Esophagus (tissue), 2 donors: ENCODE measurements around the gene ARSA. TPM values are rescaled to one million over a fixed set of nuclear protein-coding genes. Genes with fewer than 3 reads are reported as not detected.
A peak's percentile ranks its signal among the peaks of the same experiment; 100 is the strongest.
"Not testable (repeated sequence)": the region's sequence is repeated elsewhere in the genome, so short reads cannot be mapped to it uniquely, and the experiment has no call there.

ENCODE experiments used
- H3K27ac ChIP-seq, 2 donors: one replicate each; pipeline ENCODE4 v1.5.1; 2013; ENCODE audit warnings: low read depth in 2 of 2, mild to moderate bottlenecking in 2 of 2, inconsistent platforms in 1 of 2, low read length in 1 of 2, moderate library complexity in 1 of 2
- H3K27me3 ChIP-seq, 2 donors: one replicate each; pipeline ENCODE4 v1.6.1; 2013; ENCODE audit warnings: low read length in 2 of 2, control low read depth in 1 of 2, mild to moderate bottlenecking in 1 of 2; ENCODE audit not compliant: insufficient read depth in 2 of 2, control insufficient read depth in 1 of 2
- H3K36me3 ChIP-seq, 2 donors: one replicate each; pipeline ENCODE4 v1.6.1; 2013; ENCODE audit warnings: low read length in 1 of 2; ENCODE audit not compliant: control insufficient read depth in 2 of 2, insufficient read depth in 2 of 2
- H3K4me1 ChIP-seq, 2 donors: one replicate each; pipeline ENCODE4 v1.6.1; 2013; ENCODE audit warnings: low read length in 1 of 2; ENCODE audit not compliant: control insufficient read depth in 2 of 2, insufficient read depth in 2 of 2
- H3K4me3 ChIP-seq, 2 donors: one replicate each; pipeline ENCODE4 v1.5.1; 2013; ENCODE audit warnings: low read length in 2 of 2, mild to moderate bottlenecking in 2 of 2, low read depth in 1 of 2, moderate library complexity in 1 of 2
- H3K9me3 ChIP-seq, 2 donors: one replicate each; pipeline ENCODE4 v1.6.1; 2013; ENCODE audit warnings: mild to moderate bottlenecking in 2 of 2, low read depth in 1 of 2, low read length in 1 of 2, moderate library complexity in 1 of 2; ENCODE audit not compliant: control insufficient read depth in 2 of 2, insufficient read depth in 1 of 2
- WGBS, 2 donors: extraction: QIAGEN DNeasy Blood & Tissue Kit; methylation state at CpG; one replicate each; pipeline ENCODE4 v1.1.7; 2013; 5-methylcytosine and 5-hydroxymethylcytosine counted together
- polyA plus RNA-seq, 2 donors: library from polyadenylated mRNA; stranded (reverse); fragments of 200-250 nt; gene quantifications; one replicate each; pipeline ENCODE4 v1.2.3, GENCODE V29; 2013
- donor health status: healthy with polysubstance abuse.
- donor health status: Bipolar disorder and iron deficiency.

Gene ARSA
- polyA plus RNA-seq, 2 donors: 25.8 to 52.1 TPM

GRCh38 chr22:50672471-50673230 is 44.7 kb upstream of the ARSA start, which contains the start of gene SHANK3:
Gene SHANK3 (plus strand): TSS chr22:50672823.
- Histone ChIP-seq H3K4me3 (peak within 1 kb of the TSS; percentile 19 to 37), H3K36me3 (no peaks in the 10 kb centered on the region), H3K27ac (peak within 1 kb of the TSS; percentile 26 to 50), H3K4me1 (peaks cover 0 to 9% of the 10 kb centered on the region in 2 donors), H3K9me3 (peaks cover 0 to 7% of the 10 kb centered on the region in 2 donors), H3K27me3 (peaks cover 0 to 5% of the 10 kb centered on the region in 2 donors)
- 45 to 50% methylated on average over 22 to 23 of the region's 23 CpGs for WGBS, 2 donors

GRCh38 chr22:50672041-50672440 is 44.1 kb upstream of the ARSA start:
- Histone ChIP-seq H3K27ac (peak overlapping the region in 1 of 2 donors; percentile 50), H3K36me3 (no peaks in the 10 kb centered on the region), H3K9me3 (peaks cover 0 to 7% of the 10 kb centered on the region in 2 donors), H3K4me3 (no peak overlapping the region), H3K4me1 (peaks cover 0 to 9% of the 10 kb centered on the region in 2 donors), H3K27me3 (peaks cover 0 to 5% of the 10 kb centered on the region in 2 donors)
- 75 to 81% methylated on average over 6 to 8 of the region's 8 CpGs for WGBS, 2 donors

GRCh38 chr22:50671641-50672040 is 43.7 kb upstream of the ARSA start:
- Histone ChIP-seq H3K36me3 (no peaks in the 10 kb centered on the region), H3K4me1 (peaks cover 0 to 9% of the 10 kb centered on the region in 2 donors), H3K4me3 (no peak overlapping the region), H3K9me3 (peaks cover 0 to 7% of the 10 kb centered on the region in 2 donors), H3K27ac (peak overlapping the region; percentile 13 to 50), H3K27me3 (peaks cover 0 to 5% of the 10 kb centered on the region in 2 donors)
- WGBS, 2 donors: 54 to 59% methylated on average over 8 to 11 of the region's 11 CpGs

- H3K9me3 ChIP-seq: peaks cover 0 to 7% of the 10 kb centered on the region in 2 donors
- peak overlapping the region; percentile 1 to 50 for H3K27ac ChIP-seq
- H3K27me3 ChIP-seq: peaks cover 0 to 5% of the 10 kb centered on the region in 2 donors
- H3K4me1 ChIP-seq: peaks cover 0 to 9% of the 10 kb centered on the region in 2 donors
- H3K4me3 ChIP-seq: no peak overlapping the region
- no peaks in the 10 kb centered on the region for H3K36me3 ChIP-seq
- WGBS, 2 donors: 61 to 72% methylated on average over 10 of the region's 10 CpGs
Observed at GRCh38 chr22:50670914-50671538, 43.1 kb upstream of the ARSA start.

GRCh38 chr22:50670513-50670912 is 42.6 kb upstream of the ARSA start:
- H3K4me1 ChIP-seq: peaks cover 0 to 6% of the 10 kb centered on the region in 2 donors
- H3K27me3 ChIP-seq: peaks cover 0 to 5% of the 10 kb centered on the region in 2 donors
- H3K36me3 ChIP-seq: no peaks in the 10 kb centered on the region
- H3K27ac ChIP-seq: no peak overlapping the region
- 65 to 66% methylated on average over 4 of the region's 4 CpGs for WGBS, 2 donors
- peaks cover 0 to 4% of the 10 kb centered on the region in 2 donors for H3K9me3 ChIP-seq
- H3K4me3 ChIP-seq: no peak overlapping the region

- Histone ChIP-seq H3K4me3 (no peak overlapping the region), H3K27me3 (no peaks in the 10 kb centered on the region), H3K4me1 (no peaks in the 10 kb centered on the region), H3K36me3 (no peaks in the 10 kb centered on the region), H3K9me3 (no peaks in the 10 kb centered on the region), H3K27ac (no peak overlapping the region)
- WGBS, 2 donors: 69 to 71% methylated on average over 2 of the region's 2 CpGs
Observed at GRCh38 chr22:50665738-50666137, 37.8 kb upstream of the ARSA start.

- H3K4me3 ChIP-seq: no peak overlapping the region
- H3K27me3 ChIP-seq: no peaks in the 10 kb centered on the region
- WGBS, 2 donors: 88 to 92% methylated on average over 12 of the region's 12 CpGs
- H3K36me3 ChIP-seq: no peaks in the 10 kb centered on the region
- no peaks in the 10 kb centered on the region for H3K9me3 ChIP-seq
- no peaks in the 10 kb centered on the region for H3K4me1 ChIP-seq
- H3K27ac ChIP-seq: no peak overlapping the region
Observed at GRCh38 chr22:50665212-50665611, 37.3 kb upstream of the ARSA start.

- Histone ChIP-seq H3K4me1 (no peaks in the 10 kb centered on the region), H3K4me3 (no peak overlapping the region), H3K27me3 (peaks cover 0 to 2% of the 10 kb centered on the region in 2 donors), H3K9me3 (no peaks in the 10 kb centered on the region), H3K36me3 (no peaks in the 10 kb centered on the region), H3K27ac (no peak overlapping the region)
Observed at GRCh38 chr22:50660306-50660705, 32.4 kb upstream of the ARSA start.

GRCh38 chr22:50659711-50660110 is 31.8 kb upstream of the ARSA start:
- not testable (repeated sequence) for H3K4me1 ChIP-seq, H3K36me3 ChIP-seq, H3K4me3 ChIP-seq, H3K9me3 ChIP-seq, H3K27me3 ChIP-seq, H3K27ac ChIP-seq
- 87 to 89% methylated on average over 7 of the region's 7 CpGs for WGBS, 2 donors
